NCI-H82 treated with DMSO at 0.1 percent for 48 hours (cell line): ENCODE measurements around the gene PLCXD1.
"Not testable (repeated sequence)": the region's sequence is repeated elsewhere in the genome, so short reads cannot be mapped to it uniquely, and the experiment has no call there.

Source experiments
- DNase-seq: peaks from one replicate; lab custom pipeline; 2025; ENCODE audit not compliant: unreplicated experiment; lab: John Stamatoyannopoulos, UW

The PLCXD1 gene

GRCh38 chrX:262381-262909, 18.7 kb upstream of the PLCXD1 start:
- no peak for DNase-seq

DNA sequence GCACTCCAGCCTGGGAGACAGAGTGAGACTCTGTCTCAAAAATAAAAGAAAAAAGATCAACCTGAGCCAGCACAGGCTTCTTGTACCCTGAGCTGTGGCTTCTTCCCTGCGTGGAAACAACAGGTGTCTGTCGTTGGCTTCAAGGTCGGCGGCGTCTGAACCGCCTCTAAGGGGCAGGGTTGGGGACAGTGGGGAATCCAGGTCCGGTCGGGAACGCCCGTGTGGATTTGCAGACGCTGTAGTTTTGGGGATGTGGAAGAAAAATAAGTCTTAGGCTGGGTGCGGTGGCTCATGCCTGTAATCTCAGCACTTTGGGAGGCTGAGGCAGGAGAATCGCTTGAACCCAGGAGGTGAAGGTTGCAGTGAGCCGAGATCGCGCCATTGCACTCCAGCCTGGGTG, 17.2 kb upstream of the PLCXD1 start:
- DNase-seq, result not testable (repeated sequence)

GRCh38 chrX:264634-265455, 16.3 kb upstream of the PLCXD1 start:
- no peak for DNase-seq

DNA sequence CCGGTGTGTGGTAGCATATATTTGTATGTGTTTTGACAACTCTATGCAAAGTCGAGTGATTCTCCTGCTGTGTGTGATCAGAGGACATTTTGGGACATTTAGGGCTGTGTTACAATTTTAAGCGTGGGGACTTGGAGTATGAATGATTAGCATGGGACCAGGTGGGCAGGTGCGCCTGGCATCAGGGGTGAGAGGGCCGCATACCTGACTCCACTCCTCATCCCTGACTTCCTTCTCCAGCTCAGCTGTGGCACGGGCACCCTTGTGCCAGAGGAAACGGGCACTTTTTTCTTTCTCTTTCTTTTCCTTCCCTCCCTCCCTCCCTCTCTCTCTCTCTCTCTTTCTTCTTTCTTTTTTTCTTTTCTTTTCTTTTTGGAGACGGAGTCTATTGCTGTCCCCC, 15.7 kb upstream of the PLCXD1 start:
- no peak for DNase-seq

- no peak for DNase-seq
These were observed 13.4 kb upstream of the PLCXD1 start for GRCh38 chrX:267771-268261.

DNA sequence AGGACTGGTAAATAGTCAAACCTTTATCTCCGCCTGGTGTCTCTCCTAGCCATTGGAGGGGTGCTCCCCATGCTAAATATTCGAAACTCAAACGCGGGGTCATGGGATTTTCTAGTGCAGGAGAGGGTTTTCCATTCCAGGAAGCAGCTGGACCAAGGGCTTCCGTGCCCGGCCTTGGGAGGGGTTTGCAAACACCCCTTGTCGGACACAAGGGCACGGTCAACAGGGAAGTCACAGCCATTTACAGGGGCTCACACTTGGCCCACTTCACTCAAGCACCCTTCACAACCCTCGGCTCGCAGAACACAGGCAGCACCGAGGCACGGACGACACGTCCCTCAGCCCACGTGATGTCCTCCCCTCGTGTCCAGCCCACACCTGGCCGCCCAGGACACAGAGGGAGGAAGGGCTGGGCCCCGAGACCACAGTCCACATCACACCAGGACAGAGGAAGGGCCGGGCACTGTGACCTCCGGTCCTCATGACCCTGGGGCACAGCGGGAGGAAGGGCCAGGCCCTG, 10.3 kb upstream of the PLCXD1 start:
- DNase-seq, result no peak

DNA sequence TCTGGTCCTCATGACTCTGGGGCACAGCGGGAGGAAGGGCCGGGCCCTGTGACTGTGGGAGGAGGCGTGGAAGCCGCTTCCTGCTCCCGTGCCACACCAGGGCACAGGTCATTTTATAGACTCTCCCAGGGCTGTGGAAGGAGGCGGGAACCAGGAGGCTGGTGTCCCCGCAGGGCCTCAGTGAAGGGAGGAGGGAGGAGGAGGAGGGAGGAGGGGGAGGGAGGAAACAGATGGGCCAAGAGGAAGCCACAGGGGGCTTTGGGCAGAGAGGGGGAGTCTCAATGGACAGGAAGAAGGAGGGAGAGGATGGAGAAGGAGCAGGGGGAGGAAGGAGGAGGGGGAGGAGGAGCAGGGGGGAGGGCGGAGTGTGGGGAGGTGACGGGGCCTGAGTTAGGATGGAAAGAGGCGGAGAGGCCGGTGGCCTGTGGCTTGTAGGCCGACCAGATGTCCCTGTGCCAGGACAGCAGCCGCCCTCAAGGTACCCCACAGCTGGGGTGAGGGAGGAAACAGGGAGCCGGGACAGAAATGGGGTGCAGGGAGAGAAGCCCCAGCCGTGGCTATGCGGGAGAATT, 6.2 kb upstream of the PLCXD1 start:
- no peak for DNase-seq

- DNase-seq, result no peak
These were observed 5.7 kb upstream of the PLCXD1 start for GRCh38 chrX:275476-275966.

- no peak for DNase-seq
These were observed 5.1 kb upstream of the PLCXD1 start for GRCh38 chrX:275967-276580.

GRCh38 chrX:276581-277201, 4.5 kb upstream of the PLCXD1 start:
- no peak for DNase-seq

- DNase-seq, result not testable (repeated sequence)
These were observed 1.2 kb upstream of the PLCXD1 start for GRCh38 chrX:279757-280604.

DNA sequence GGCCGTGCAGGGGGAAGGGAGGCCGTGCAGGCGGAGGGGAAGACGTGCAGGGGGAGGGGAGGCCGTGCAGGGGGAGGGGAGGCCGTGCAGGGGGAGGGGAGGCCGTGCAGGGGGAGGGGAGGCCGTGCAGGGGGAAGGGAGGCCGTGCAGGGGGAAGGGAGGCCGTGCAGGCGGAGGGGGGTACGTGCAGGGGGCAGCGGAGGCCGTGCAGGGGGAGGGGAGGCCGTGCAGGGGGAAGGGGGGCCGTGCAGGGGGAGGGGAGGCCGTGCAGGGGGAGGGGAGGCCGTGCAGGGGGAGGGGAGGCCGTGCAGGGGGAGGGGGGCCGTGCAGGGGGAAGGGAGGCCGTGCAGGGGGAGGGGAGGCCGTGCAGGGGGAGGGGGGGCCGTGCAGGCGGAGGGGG, 459 bp upstream of the PLCXD1 start:
- DNase-seq, result not testable (repeated sequence)

DNA sequence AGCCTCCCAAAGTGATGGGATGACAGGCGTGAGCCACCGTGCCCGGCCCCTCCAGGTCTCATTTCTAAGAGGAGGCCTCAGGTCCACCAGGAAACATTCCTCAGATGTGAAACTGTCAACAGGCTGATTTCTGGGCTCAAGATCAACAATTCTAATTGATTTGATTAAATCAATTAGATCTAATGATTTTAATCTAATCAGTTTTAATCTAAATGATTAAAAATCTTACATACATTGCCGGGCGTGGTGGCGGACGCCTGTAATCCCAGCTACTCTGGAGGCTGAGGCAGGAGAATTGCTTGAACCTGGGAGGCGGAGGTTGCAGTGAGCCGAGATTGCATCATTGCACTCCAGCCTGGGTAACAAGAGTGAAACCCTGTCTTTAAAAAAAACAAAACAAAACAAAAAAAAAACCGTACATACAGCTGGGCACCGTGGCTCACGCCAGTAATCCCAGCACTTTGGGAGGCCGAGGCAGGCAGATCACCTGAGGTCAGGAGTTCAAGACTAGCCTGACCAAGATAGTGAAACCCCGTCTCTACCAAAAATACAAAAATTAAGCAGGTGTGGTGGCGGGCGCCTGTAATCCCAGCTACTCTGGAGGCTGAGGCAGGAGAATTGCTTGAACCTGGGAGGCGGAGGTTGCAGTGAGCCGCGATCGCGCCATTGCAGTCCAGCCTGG, 960 bp downstream of the PLCXD1 start:
- DNase-seq, result not testable (repeated sequence)

DNA sequence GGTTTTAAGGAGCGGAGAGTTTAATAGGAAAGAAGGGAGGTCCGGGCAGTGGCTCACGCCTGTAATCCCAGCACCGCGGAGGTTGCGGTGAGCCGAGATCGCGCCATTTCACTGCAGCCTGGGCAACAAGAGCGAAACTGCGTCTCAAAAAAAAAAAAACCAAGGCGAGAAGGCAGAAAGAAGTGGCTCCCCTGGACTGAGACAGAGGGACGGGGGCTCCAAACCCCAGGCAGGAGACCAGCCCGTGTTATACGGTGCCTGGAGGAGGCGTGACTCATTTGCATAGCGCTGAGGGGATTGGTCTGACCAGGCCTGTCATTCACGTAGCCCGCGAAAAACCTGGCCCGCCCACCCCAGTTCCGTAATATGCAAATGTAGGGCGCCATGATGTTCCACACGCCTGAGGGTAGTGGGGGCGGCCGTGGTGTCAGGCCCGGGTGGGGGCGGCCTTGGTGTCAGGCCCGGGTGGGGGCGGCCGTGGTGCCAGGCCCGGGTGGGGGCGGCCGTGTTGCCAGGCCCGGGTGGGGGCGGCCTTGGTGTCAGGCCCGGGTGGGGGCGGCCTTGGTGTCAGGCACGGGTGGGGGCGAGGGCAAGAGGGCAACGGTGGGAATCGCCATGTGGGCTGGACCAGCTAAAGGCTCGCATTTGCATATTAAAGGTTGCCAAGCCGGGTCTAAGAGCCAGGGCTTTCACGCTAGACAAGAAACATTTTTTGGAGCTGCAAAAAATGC, 2.1 kb downstream of the PLCXD1 start:
- DNase-seq, result no peak

DNA sequence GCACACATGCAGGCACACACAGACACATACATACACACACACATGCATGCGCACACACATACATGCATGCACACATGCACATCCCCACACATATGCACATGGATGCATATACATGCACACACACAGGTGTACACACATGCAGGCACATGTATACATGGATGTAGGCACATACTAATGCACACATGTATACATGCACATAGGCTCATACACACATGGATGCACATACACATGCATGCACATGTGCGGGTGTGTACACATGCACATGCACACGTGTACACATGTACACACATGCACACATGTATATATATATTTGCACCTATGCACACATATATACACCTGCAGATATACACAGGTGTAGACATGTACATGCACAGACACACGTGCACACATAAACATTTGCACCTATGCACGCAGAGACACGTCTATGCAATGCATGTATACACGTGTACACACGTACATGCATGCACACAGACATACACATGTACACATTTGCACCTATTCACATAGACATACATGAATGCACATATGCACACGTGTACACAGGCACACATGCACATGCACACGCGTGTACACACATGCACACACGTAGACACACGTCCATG, 4.0 kb downstream of the PLCXD1 start:
- no peak for DNase-seq

- no peak for DNase-seq
These were observed 6.5 kb downstream of the PLCXD1 start for GRCh38 chrX:287670-288069.

DNA sequence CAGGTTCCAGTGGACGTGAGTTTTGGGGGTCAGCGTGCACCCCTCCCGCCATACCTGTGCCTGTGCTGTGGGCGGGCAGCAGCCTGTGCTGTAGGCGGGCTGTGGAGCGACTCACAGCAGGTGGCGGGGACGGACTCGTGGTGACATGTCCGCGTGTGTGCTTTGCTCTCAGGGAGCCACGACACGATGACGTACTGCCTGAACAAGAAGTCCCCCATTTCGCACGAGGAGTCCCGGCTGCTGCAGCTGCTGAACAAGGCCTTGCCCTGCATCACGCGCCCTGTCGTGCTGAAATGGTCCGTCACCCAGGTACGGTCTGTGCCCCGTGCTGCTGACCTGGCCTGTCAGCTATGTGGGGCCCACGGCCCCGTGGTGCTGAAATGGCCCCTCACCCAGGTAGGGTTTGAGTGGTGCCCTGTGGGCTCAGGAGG, 7.4 kb downstream of the PLCXD1 start:
- no peak for DNase-seq

GRCh38 chrX:290476-291166, 9.4 kb downstream of the PLCXD1 start:
- DNase-seq, result no peak
